Uterus (tissue), 2 donors: ENCODE data around the gene XPC.

Source experiments
- POLR2A ChIP-seq, 2 donors: fragments of 450-650 bp; IDR thresholded peaks; one replicate each; pipeline ENCODE4 v1.6.1; 2016; ENCODE audit warnings: antibody characterized with exemption in 2 of 2, mild to moderate bottlenecking in 1 of 2, moderate library complexity in 1 of 2
- TF ChIP-seq, protein P1 (sequence below), 4 experiments: fragments of 200-600 bp in 2 of 4; fragments of 450-650 bp in 2 of 4; sonication (generic) in 2 of 4; IDR thresholded peaks; one replicate each; pipeline ENCODE4 v1.5.1; 2016 to 2019; ENCODE audit warnings: antibody characterized with exemption in 4 of 4, mild to moderate bottlenecking in 2 of 4, moderate library complexity in 1 of 4

DNA sequence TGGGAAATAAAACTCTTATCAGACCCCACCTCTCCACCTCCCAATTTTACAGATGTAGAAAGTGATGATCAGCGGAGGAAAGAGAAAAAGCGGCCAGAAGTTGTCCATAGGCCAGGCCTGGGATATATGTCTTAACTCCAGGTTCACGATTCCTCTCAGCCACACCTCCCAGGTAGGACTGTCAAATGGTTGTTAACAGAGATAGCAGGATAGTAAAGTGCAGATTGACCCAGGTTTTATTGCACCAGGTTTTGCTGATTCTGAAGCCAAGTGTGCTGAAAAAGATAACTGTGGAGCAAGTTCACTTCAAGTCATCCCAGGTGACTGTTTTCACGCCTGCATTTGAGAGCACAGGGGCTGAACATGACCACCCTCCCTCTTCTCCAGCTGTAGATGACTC lies 36.4 kb upstream of the XPC start:
- TF ChIP-seq, protein P1, sequence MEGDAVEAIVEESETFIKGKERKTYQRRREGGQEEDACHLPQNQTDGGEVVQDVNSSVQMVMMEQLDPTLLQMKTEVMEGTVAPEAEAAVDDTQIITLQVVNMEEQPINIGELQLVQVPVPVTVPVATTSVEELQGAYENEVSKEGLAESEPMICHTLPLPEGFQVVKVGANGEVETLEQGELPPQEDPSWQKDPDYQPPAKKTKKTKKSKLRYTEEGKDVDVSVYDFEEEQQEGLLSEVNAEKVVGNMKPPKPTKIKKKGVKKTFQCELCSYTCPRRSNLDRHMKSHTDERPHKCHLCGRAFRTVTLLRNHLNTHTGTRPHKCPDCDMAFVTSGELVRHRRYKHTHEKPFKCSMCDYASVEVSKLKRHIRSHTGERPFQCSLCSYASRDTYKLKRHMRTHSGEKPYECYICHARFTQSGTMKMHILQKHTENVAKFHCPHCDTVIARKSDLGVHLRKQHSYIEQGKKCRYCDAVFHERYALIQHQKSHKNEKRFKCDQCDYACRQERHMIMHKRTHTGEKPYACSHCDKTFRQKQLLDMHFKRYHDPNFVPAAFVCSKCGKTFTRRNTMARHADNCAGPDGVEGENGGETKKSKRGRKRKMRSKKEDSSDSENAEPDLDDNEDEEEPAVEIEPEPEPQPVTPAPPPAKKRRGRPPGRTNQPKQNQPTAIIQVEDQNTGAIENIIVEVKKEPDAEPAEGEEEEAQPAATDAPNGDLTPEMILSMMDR (IDR thresholded peaks at IDR 0.05) = no peak
- no peak for TF ChIP-seq POLR2A (IDR thresholded peaks at IDR 0.05)
